Putamen (tissue), 1 donor: Measurements from ENCODE around the gene FAM131A.

Source experiments
- DNase-seq: peaks from one replicate; pipeline ENCODE4 v3.0.0-alpha.2; 2016; ENCODE audit warnings: low spot score

FAM131A gene

GRCh38 chr3:184316792-184317191, 20.6 kb upstream of the FAM131A start:
- DNase-seq = no peak

DNA sequence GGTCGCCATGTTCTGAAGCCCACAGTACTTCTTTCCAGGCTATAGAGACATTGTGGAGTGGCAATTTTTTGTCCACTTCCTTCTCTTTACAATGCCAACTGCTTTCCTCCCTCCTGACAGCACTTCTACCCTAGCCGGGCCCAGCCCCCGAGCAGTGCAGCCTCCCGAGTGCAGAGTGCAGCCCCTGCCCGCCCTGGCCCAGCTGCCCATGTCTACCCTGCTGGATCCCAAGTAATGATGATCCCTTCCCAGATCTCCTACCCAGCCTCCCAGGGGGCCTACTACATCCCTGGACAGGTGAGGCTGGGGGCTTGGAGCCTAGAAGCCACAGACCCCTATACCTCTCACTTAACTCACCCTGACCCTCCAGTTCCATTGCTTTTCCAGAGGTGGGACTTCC, 20.2 kb upstream of the FAM131A start:
- DNase-seq = no peak

DNA sequence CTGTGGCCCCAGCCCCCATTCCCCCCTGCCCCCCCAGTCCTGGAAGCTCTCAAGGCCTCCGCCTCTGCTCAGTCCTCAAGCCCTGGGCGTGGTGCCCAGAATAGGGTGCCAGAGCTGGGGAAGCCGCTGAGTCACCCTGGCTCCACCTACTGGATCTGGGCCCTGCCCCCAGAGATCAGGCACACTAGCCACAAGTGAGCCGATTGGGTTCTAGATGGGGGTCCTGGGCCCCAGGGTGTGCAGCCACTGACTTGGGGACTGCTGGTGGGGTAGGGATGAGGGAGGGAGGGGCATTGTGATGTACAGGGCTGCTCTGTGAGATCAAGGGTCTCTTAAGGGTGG, 17.3 kb upstream of the FAM131A start:
- peak; percentile 93 for DNase-seq

- DNase-seq = no peak
Observed at GRCh38 chr3:184321666-184322065, 15.7 kb upstream of the FAM131A start.

DNA sequence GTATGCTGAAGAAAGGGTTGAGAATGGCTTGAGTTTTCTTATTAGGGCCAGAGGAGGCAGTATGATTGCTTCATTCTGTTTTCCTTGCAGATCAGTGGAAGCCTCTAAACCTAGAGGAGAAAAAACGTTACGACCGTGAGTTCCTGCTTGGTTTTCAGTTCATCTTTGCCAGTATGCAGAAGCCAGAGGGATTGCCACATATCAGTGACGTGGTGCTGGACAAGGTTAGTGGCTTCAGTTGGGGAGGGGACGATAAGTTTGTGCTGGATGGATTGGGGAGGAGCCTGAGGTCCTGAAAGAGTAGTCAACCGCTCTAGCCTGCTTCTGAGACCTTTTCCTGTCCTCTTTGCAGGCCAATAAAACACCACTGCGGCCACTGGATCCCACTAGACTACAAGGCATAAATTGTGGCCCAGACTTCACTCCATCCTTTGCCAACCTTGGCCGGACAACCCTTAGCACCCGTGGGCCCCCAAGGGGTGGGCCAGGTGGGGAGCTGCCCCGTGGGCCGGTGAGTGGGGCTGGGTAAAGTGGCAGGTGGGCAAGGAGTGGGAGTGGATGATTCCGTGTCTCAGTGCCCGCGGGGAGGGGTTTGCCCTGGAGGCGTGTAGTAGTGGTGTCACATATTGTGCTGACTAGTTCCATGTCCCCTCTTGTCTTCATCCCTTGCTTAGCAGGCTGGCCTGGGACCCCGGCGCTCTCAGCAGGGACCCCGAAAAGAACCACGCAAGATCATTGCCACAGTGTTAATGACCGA, 14.5 kb upstream of the FAM131A start:
- DNase-seq = no peak

DNA sequence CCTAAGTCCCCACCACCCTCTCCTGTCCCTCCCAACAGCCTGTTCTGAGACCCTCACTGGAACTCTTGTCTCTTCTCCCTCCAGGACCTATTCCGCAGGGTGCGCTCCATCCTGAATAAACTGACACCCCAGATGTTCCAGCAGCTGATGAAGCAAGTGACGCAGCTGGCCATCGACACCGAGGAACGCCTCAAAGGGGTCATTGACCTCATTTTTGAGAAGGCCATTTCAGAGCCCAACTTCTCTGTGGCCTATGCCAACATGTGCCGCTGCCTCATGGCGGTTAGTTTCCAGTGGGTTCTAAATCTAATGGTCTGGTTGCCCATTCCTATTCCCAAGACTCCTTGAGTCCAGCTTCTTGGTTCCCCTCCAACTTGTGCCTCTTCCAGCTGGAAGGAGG, 13.7 kb upstream of the FAM131A start:
- DNase-seq = no peak

DNA sequence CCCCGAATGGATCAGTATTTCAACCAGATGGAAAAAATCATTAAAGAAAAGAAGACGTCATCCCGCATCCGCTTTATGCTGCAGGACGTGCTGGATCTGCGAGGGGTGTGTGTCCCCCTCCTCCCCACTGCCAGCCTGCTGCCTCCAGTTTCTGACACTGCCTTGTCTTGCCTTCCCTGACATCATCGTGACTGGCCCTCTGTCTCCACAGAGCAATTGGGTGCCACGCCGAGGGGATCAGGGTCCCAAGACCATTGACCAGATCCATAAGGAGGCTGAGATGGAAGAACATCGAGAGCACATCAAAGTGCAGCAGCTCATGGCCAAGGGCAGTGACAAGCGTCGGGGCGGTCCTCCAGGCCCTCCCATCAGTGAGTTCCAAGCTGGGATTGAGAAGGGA, 12.1 kb upstream of the FAM131A start:
- no peak for DNase-seq

DNA sequence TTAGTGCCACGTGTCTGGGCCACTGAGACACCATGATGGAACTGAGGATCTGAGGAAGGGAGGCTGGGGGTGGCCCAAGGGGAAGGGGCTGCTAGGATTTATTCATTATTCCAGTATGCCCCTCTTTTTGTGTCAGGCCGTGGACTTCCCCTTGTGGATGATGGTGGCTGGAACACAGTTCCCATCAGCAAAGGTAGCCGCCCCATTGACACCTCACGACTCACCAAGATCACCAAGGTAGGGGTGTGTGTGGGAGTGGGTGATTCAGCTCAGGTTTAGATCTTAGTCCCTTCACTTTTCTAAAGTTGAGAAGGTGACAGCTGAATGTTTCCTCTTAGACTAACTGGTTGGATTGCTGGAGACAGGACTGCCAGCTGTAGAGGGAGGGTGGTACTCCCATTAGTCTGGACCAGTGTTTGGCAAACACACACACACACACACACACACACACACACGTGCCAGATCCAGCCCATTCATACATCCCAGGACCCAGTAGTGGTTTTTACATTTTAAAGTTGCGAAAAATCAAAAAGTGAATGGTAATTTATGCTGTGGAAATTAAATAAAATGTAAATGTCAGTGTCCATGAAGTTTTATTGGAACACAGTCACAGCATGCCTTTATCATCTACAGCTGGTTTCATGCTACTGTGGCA, 11.6 kb upstream of the FAM131A start:
- DNase-seq = no peak

- DNase-seq = no peak
Observed at GRCh38 chr3:184327171-184327570, 10.2 kb upstream of the FAM131A start.

DNA sequence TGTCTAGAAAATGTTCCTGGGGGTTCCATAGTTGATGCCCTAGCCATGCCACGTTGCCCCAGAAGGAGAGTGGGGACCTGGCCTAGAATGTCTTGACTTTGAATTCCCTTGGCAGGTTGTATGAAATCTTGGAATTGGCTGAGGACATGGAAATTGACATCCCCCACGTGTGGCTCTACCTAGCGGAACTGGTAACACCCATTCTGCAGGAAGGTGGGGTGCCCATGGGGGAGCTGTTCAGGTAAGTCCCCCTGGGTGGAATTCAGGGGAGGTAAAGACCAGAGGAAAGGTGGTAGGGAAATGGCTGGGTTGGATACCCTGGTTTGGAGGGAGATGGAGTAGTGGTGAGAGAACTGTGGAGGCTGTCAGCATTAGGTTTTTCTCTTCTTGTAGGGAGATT, 8.9 kb upstream of the FAM131A start:
- no peak for DNase-seq

- no peak for DNase-seq
Observed at GRCh38 chr3:184332370-184333090, 4.9 kb upstream of the FAM131A start.

GRCh38 chr3:184333190-184333589, 4.2 kb upstream of the FAM131A start:
- DNase-seq = no peak

- no peak for DNase-seq
Observed at GRCh38 chr3:184333700-184334099, 3.7 kb upstream of the FAM131A start.

GRCh38 chr3:184334470-184335158, 2.8 kb upstream of the FAM131A start:
- no peak for DNase-seq

DNA sequence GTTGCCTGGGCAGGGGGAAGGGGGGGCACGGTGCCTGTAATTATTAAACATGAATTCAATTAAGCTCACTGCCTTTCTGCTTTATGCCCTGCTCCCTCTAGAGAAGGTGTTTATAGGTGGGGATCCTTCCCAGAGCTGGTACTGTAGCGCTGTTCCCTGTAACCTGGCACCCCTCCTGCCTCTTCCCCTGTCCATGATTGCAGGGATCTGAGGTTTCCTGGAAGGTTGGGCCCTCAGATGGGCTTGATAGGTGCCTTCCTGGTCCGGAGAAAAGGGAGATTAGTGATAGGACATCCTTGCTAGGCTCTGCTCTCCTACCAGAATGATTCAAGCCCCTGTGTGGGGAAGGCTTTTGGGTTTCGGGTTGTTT, 2.1 kb upstream of the FAM131A start:
- DNase-seq = no peak

- DNase-seq = peak; percentile 87
Observed at GRCh38 chr3:184335661-184336546, 1.5 kb upstream of the FAM131A start.

DNA sequence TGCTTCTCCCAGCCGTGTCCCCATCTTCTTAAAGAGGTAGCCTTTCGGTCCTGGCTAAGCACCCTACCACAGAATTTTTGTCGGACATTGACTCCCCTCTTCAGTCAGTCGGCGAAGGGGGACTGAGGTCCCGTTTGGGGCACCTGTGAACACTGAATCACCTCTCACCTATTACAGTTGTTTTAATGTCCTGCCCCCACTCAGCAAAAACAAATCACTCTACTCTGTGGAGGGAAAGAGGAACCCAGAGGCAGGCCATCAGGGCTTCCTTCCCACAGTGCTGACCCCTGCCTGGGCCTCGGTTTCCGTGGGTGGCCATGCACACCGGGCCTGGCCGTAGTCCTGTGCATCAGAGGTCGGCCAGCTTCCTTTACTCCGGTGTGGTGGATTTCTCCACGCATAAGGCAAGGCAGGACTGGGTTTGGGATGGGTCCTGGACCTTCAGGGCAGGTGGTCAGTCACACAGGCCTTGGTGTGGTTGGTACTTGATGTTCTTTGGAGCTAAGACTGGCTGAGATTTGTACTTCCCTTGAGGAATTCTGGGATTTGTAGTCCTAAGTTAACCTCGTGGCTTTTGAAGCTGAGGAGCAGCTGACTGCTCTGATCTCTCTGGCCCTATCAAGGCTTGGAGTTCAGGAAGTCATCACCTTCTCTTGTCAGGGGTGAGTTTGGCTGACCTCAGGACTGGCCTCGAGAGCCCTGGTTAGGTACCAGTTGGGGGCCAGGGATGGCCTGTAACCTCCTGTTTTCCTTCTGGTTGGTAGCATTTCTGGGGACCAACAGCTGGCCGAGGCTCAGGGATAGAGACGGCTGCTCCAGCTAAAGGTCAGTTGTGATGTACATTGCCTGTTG, 627 bp upstream of the FAM131A start:
- DNase-seq = peak; percentile 82

- DNase-seq = no peak
Observed at GRCh38 chr3:184337981-184338380, 581 bp downstream of the FAM131A start.

GRCh38 chr3:184338511-184338945, 1.1 kb downstream of the FAM131A start:
- DNase-seq = peak; percentile 84

GRCh38 chr3:184339001-184339400, 1.6 kb downstream of the FAM131A start:
- DNase-seq = no peak
